ENCODE measurements around the gene ARFGAP3.

GRCh38 chr22:42805016-42805997 lies 51.8 kb downstream of the ARFGAP3 start:
- TF ChIP-seq EZH2 (optimal IDR thresholded peaks at IDR 0.05; ENCODE audit: low read depth, low read length) = no peak
- TF ChIP-seq, protein P1, sequence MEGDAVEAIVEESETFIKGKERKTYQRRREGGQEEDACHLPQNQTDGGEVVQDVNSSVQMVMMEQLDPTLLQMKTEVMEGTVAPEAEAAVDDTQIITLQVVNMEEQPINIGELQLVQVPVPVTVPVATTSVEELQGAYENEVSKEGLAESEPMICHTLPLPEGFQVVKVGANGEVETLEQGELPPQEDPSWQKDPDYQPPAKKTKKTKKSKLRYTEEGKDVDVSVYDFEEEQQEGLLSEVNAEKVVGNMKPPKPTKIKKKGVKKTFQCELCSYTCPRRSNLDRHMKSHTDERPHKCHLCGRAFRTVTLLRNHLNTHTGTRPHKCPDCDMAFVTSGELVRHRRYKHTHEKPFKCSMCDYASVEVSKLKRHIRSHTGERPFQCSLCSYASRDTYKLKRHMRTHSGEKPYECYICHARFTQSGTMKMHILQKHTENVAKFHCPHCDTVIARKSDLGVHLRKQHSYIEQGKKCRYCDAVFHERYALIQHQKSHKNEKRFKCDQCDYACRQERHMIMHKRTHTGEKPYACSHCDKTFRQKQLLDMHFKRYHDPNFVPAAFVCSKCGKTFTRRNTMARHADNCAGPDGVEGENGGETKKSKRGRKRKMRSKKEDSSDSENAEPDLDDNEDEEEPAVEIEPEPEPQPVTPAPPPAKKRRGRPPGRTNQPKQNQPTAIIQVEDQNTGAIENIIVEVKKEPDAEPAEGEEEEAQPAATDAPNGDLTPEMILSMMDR (IDR thresholded peaks at IDR 0.05; ENCODE audit: low read length) = no peak

Data from MM.1S (cell line).